Adrenal gland (tissue), 5 donors: ENCODE results near the gene SLC46A3.

Source experiments
- POLR2A ChIP-seq, 2 donors: fragments of 450-650 bp; IDR thresholded peaks; one replicate each; pipeline ENCODE4 v1.6.1; 2017; ENCODE audit warnings: antibody characterized with exemption in 2 of 2, mild to moderate bottlenecking in 2 of 2, moderate library complexity in 1 of 2
- TF ChIP-seq, protein P1 (sequence below), 6 experiments: fragments of 450-650 bp in 4 of 6; fragments of 200-600 bp in 2 of 6; sonication (generic) in 1 of 6; IDR thresholded peaks; 1 replicate in 5 of 6; 2 replicates in 1 of 6; pipeline versions ENCODE4 v1.5.1 to v1.8.0; 2016 to 2021; ENCODE audit warnings: antibody characterized with exemption in 6 of 6, mild to moderate bottlenecking in 2 of 6, moderate library complexity in 1 of 6
- donor health status: DM: no; HTN: no; CAD: no.

DNA sequence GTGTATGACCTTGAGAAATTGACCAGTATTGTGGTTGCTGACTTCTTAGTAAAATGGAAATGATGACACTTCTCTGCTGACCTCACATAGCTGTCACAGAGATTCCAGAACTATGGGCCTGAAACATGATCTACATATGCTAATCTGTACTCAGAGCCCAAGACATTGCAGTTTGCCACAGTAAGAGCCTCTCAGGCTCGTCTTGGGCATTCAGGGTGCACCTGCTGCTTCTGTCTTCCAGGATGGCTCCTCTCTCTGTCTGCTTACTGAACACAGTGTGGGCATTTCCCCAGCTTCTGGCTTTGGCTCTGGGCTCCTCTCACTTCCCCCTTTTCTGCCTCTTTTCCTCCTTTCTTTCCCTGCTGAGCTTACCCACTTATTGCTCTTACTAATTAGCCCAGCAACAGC, 22.3 kb upstream of the SLC46A3 start:
- TF ChIP-seq, protein P1, sequence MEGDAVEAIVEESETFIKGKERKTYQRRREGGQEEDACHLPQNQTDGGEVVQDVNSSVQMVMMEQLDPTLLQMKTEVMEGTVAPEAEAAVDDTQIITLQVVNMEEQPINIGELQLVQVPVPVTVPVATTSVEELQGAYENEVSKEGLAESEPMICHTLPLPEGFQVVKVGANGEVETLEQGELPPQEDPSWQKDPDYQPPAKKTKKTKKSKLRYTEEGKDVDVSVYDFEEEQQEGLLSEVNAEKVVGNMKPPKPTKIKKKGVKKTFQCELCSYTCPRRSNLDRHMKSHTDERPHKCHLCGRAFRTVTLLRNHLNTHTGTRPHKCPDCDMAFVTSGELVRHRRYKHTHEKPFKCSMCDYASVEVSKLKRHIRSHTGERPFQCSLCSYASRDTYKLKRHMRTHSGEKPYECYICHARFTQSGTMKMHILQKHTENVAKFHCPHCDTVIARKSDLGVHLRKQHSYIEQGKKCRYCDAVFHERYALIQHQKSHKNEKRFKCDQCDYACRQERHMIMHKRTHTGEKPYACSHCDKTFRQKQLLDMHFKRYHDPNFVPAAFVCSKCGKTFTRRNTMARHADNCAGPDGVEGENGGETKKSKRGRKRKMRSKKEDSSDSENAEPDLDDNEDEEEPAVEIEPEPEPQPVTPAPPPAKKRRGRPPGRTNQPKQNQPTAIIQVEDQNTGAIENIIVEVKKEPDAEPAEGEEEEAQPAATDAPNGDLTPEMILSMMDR (IDR thresholded peaks at IDR 0.05), result no peak
- TF ChIP-seq POLR2A (IDR thresholded peaks at IDR 0.05), result no peak
